GM12891 (cell line): Measurements from ENCODE around the gene RIN3.

ENCODE experiments used
- PAX5 ChIP-seq: IDR thresholded peaks from 2 replicates; pipeline ENCODE4 v1.6.1; 2011; ENCODE audit warnings: low read length, moderate library complexity, mild to moderate bottlenecking; ENCODE audit not compliant: insufficient read depth, severe bottlenecking
- POLR2A ChIP-seq: IDR thresholded peaks from 2 replicates; pipeline ENCODE4 v1.6.1; 2011; ENCODE audit warnings: low read depth, low read length, control low read depth
- POLR2AphosphoS5 ChIP-seq: IDR thresholded peaks from 2 replicates; pipeline ENCODE4 v1.6.1; 2011; ENCODE audit warnings: low read depth, low read length, control low read depth
- POU2F2 ChIP-seq: IDR thresholded peaks from 2 replicates; pipeline ENCODE4 v1.6.1; 2011; ENCODE audit warnings: low read depth, mild to moderate bottlenecking, control low read depth, low read length, moderate library complexity
- SPI1 ChIP-seq: IDR thresholded peaks from 2 replicates; pipeline ENCODE4 v1.6.1; 2011; ENCODE audit warnings: low read depth, low read length, control low read depth
- TAF1 ChIP-seq: IDR thresholded peaks from 2 replicates; pipeline ENCODE4 v1.6.1; 2011; ENCODE audit warnings: low read depth, low read length, control low read depth

DNA sequence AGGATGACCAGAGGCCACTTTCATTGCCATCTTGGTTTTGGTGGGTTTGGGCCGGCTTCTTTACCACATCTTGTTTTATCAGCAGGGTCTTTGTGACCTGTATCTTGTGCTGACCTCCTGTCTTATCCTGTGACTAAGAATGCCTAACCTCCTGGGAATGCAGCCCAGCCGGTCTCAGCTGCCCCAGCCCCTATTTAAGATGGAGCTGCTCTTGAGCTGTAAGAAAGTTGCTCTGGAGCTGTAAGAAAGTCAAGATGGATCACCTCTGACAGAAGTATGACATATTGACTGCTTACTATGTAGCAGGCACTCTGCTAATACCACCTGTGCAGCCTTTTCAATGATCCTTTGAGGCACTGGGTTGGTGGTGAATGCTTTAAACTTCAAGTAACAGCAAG, 52.1 kb downstream of the RIN3 start:
- TF ChIP-seq POLR2AphosphoS5 = no peak
- TF ChIP-seq PAX5 = no peak
- no peak for TF ChIP-seq TAF1
- no peak for TF ChIP-seq POLR2A
- TF ChIP-seq POU2F2 = no peak
- TF ChIP-seq SPI1 = no peak
